GM18505 (cell line): ENCODE results near the gene ATP2B2.

Experiments used
- ATAC-seq: cut with Tn5 transposase; IDR thresholded peaks from one replicate; pipeline ENCODE4 v1.9.1; 2021; ENCODE audit not compliant: unreplicated experiment
- POLR2A ChIP-seq: IDR thresholded peaks from 4 replicates; pipeline ENCODE4 v1.6.1; 2011; ENCODE audit warnings: borderline replicate concordance; ENCODE audit not compliant: insufficient read depth, insufficient read length; ENCODE audit errors: extremely low read depth

The ATP2B2 gene

GRCh38 chr3:10358309-10358980 is 146.9 kb downstream of the ATP2B2 start:
- TF ChIP-seq POLR2A = no peak
- no peak for ATAC-seq

- no peak for ATAC-seq
- no peak for TF ChIP-seq POLR2A
These were observed 147.6 kb downstream of the ATP2B2 start for GRCh38 chr3:10357592-10358308.

- no peak for TF ChIP-seq POLR2A
- ATAC-seq = no peak
These were observed 148.3 kb downstream of the ATP2B2 start for GRCh38 chr3:10357095-10357494.

GRCh38 chr3:10356461-10356981 is 148.9 kb downstream of the ATP2B2 start:
- TF ChIP-seq POLR2A = no peak
- ATAC-seq = no peak

- TF ChIP-seq POLR2A = no peak
- no peak for ATAC-seq
These were observed 150.9 kb downstream of the ATP2B2 start for GRCh38 chr3:10354361-10355015.

GRCh38 chr3:10353661-10354360 is 151.6 kb downstream of the ATP2B2 start:
- ATAC-seq = no peak
- TF ChIP-seq POLR2A = no peak

- no peak for TF ChIP-seq POLR2A
- ATAC-seq = no peak
These were observed 152.2 kb downstream of the ATP2B2 start for GRCh38 chr3:10353160-10353559.

GRCh38 chr3:10352146-10352911 is 153.1 kb downstream of the ATP2B2 start:
- TF ChIP-seq POLR2A = no peak
- no peak for ATAC-seq

- no peak for ATAC-seq
- TF ChIP-seq POLR2A = no peak
These were observed 154.2 kb downstream of the ATP2B2 start for GRCh38 chr3:10351013-10351735.

- no peak for ATAC-seq
- no peak for TF ChIP-seq POLR2A
These were observed 154.9 kb downstream of the ATP2B2 start for GRCh38 chr3:10350324-10350985.

- TF ChIP-seq POLR2A = no peak
- ATAC-seq = no peak
These were observed 155.6 kb downstream of the ATP2B2 start for GRCh38 chr3:10349801-10350200.

- no peak for TF ChIP-seq POLR2A
- ATAC-seq = no peak
These were observed 157.0 kb downstream of the ATP2B2 start for GRCh38 chr3:10348404-10348721.
